NCI-H2171 treated with DMSO at 0.1 percent for 48 hours (cell line): Measurements from ENCODE around the gene CAMK1G.
A peak's percentile ranks its signal among the peaks of the same experiment; 100 is the strongest.

Experiments used
- DNase-seq: peaks from one replicate; lab custom pipeline; 2025; lab: John Stamatoyannopoulos, UW

The CAMK1G gene

DNA sequence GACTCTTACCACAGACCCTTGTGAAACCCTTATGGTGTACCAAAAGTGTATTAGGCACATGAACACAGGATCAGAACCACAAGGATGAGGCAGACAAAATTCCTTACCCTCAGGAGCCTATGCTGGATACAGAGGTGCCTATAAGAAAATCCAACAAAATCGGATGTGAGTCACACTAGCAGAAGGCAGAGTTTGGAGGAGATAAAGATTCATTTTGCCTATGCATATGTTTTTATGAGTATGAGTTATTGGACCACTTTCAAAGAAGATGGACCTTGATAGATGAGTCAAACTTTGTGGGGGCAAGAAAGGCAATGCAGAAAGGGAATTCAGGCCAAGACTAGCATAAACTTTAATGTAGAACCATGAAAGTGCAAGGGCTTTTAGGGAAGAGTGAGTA lies 17.0 kb downstream of the CAMK1G start:
- no peak for DNase-seq

DNA sequence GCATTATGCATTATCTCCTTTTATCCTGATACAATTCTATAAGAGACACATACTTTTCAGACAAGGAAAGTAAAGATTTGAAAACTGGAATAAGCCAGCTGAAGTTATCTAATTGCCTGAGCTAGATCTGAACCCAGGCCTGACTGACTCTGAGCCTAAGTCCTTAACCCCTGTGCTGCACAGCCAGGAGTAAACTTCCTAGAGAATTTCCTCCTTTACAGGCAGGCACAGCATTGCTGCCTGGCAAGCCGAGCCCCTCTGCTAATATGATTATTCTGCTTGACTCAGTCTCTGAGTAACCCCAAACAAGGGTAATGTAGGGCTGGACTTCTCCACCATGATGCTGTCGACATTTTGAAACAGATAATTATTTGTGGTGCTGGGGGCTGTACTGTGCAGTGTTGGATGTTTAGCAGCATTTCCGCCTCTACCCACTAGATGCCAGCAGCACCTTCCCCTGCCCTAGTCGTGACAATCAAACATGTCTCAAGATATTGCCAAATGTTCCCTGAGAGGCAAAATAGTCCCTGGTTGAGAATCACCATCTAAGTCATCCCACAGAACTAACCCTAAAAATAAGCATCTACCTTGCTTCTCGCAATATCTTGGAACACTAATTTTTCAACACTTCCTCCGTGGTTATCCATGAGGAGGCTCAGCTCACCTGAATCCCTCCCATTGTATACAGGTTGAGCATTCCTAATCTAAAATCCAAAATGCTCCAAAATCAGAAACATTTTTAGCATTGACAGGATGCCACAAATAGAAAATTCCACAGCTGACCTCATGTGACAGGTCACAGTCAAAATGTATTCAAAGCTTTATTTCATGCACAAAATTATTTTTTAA lies 18.5 kb downstream of the CAMK1G start:
- DNase-seq: peak; percentile 31

GRCh38 chr1:209603877-209604276 lies 20.4 kb downstream of the CAMK1G start:
- no peak for DNase-seq

GRCh38 chr1:209607102-209607794 lies 23.7 kb downstream of the CAMK1G start:
- DNase-seq: no peak

DNA sequence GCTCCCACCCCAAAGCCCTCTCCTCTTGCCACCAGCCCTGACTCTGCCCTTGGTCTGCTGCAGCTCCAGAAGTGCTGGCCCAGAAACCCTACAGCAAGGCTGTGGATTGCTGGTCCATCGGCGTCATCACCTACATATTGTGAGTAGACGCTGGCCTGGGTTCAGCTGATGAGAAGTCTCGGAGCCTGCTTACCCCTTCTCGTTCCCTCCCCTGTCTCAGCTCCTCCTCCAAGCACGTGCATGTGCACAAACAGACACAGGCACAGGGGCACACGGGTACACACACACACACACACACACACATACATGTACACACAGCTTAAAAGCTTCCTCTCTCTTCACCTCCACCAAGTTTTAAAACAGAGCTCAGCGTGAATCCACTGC lies 24.3 kb downstream of the CAMK1G start:
- no peak for DNase-seq

- peak; percentile 38 for DNase-seq
Measured at GRCh38 chr1:209609041-209609790, 25.7 kb downstream of the CAMK1G start.

- no peak for DNase-seq
Measured at GRCh38 chr1:209609791-209610630, 26.5 kb downstream of the CAMK1G start.

DNA sequence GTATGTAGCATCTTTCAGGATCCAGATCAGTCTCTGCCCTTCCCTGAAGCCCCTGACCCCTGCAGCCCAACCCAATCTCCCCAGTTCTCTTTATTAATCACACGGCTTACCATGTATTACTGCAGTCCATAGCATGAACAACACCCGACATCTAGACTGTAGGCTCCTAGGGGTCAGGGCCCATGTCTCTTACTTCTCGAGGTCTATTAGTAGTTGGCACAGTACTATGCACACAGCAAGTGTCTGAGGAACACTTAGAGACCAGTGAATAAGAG lies 27.1 kb downstream of the CAMK1G start:
- no peak for DNase-seq

GRCh38 chr1:209611771-209612570 lies 28.5 kb downstream of the CAMK1G start:
- no peak for DNase-seq

DNA sequence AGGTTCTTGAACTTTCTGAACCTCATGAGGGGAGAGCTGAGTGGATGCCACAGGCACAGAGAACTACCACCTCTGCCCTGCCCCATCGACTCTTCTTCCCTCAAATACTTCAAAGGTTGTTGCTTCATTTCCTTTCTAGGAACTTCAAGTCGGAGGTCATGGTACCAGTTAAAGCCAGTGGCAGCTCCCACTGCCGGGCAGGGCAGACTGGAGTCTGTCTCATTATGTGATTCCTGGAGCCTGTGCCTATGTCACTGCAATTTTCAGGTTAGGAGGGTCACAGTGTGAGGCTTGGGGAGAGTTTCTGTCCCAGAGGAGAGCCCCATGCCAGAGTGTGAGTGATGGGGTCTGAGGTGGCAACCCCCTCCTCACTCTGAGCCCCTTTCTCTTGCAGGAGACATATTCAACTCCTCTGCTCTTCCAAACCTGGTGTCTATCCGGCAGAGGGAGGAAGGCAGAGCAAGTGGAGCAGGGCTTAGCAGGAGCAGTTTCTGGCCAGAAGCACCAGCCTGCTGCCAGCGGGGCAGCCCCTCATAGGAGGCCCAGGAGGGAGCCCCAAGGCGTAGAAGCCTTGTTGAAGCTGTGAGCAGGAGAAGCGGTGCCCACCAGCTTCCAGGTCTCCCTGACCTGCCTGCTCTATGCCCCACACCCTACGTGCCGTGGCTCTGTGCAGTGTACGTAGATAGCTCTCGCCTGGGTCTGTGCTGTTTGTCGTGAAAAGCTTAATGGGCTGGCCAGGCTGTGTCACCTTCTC lies 29.3 kb downstream of the CAMK1G start:
- no peak for DNase-seq

DNA sequence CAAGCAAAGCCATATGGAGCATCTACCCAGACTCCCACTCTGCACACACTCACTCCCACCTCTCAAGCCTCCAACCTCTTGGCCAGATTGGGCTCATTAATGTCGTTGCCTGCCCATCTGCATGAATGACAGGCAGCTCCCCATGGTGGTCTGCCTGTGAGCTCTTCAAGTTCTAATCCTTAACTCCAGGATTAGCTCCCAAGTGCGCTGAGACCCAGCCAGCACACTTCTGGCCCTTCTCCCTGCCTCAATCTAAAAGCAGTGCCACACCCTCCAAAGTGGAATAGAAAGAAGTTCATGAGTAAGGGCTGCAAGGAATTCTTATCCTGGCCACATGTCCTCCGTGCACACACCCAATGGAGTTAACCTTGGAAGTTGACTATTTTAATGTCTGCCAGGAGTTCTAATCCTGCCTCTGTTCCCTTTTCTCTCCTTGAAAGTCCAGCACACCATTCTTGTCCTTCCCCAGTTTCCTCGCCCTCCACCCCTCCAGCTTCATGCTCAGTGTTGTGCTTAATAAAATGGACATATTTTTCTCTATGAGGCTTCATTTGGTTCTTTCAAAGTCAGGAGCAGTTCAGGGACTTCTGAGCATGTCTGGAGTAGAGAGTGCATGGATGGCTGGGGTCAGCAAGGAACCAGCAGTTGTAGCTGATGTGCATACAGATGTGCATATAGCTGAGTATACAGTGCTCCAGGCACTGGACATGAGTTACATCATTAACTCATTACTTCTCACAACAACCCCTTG lies 30.1 kb downstream of the CAMK1G start:
- no peak for DNase-seq

DNA sequence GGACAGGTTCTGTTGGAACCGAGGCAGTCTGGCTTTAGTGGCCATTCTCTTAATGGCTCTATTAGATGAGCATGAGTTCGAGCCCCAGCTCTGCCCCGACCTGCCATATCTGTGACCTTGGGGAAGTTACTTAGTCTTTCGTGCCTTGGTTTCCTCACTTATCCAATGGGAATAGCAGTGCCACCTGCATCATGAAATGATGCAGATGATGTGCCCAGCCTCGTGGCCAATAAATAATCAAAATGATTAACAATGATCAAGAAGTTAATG lies 30.6 kb downstream of the CAMK1G start:
- DNase-seq: no peak

GRCh38 chr1:209614906-209615305 lies 31.4 kb downstream of the CAMK1G start:
- no peak for DNase-seq

GRCh38 chr1:209616366-209617046 lies 33.0 kb downstream of the CAMK1G start:
- DNase-seq: no peak

DNA sequence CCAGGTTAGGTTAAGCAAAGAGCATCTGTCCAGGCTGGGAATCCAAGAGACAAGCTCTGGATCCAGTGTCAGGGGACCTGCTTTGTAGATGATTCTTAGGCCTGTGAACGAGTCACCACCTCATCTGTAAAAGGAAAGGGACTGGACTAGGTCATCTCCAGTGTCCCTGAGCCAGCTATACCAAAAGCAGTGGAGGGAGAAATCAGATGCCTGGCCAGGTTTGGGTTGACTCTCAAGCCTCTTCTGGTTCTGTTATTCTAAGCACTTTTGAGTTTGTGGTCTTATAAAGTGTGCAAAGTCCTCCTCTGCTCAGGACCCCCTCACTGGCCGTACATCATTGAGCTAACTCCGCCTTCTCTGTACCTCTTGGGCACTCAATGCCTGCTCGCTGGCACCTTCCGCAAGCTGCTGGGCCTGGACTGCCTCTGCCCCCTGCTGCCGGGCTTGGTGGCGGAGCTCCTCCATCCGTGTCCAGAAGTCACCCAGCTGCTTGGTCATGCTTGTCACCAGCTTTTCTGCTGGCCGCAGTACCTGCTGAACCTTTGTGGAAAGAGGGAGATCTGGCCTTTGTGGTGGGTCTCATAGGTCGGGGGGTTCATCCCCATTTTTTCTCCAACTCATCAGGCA lies 33.6 kb downstream of the CAMK1G start:
- no peak for DNase-seq

- DNase-seq: no peak
Measured at GRCh38 chr1:209617755-209618154, 34.2 kb downstream of the CAMK1G start.

GRCh38 chr1:209618291-209618690 lies 34.8 kb downstream of the CAMK1G start:
- DNase-seq: no peak

DNA sequence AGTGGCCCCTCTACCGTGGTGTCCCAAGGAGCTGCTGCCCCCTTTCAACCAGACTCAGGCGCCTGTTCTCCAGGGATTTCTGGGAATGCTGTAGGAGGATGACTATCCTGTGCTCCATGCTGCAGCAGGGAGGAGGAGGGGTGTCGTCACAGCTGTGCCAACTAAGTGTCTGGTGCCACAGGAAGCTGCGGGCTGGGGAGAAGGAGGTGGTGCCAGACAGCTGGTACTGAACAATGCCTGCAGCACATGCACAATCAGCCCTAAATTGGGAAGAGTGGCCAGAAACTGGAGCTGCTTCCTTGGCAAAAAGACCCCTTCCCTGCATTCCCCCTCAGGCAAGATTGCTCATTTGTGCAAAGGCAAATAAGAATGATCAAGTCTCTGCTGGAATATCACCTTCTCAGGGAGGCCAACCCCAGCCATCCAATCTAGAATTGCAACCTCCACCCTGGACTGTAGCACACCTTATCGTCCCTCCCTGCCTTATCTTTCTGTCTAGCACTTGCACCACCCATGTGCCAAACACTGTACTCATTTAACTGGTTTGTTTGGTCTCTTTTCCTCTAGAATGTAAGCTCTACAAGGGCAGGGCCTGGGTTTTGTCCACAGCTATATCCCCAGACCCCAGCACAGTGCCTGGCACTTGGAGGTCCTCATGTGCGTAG lies 35.4 kb downstream of the CAMK1G start:
- DNase-seq: no peak
